Psoas muscle (tissue), 8 donors: ENCODE measurements around the gene GXYLT1. TPM values are rescaled to one million over a fixed set of nuclear protein-coding genes. Genes with fewer than 3 reads are reported as not detected.

Experiments used
- ATAC-seq, 4 donors: fragments of 200-7000 bp; cut with Tn5 transposase; one replicate each; pipeline ENCODE4 v1.9.1; 2020; ENCODE audit warnings: moderate library complexity in 3 of 4, mild to moderate bottlenecking in 2 of 4
- DNase-seq, 2 donors: peaks; one replicate each; pipeline ENCODE4 v3.0.0-alpha.2; 2020
- H3K27ac ChIP-seq: fragments of 200-600 bp; one replicate; pipeline ENCODE4 v1.8.0; 2022
- H3K27me3 ChIP-seq, 3 donors: fragments of 200-600 bp in 1 of 3; one replicate each; pipeline versions ENCODE4 v1.6.1 to v1.8.0; 2013 to 2022; ENCODE audit warnings: low read length in 2 of 3, mild to moderate bottlenecking in 2 of 3, moderate library complexity in 1 of 3; ENCODE audit not compliant: insufficient read depth in 3 of 3
- H3K36me3 ChIP-seq, 2 donors: fragments of 200-600 bp in 1 of 2; one replicate each; pipeline versions ENCODE4 v1.6.1 to v1.8.0; 2013 to 2022; ENCODE audit warnings: low read depth in 1 of 2, mild to moderate bottlenecking in 1 of 2, moderate library complexity in 1 of 2; ENCODE audit not compliant: insufficient read depth in 1 of 2
- H3K4me1 ChIP-seq: fragments of 200-600 bp; one replicate; pipeline ENCODE4 v1.8.0; 2022
- H3K4me3 ChIP-seq: fragments of 200-600 bp; one replicate; pipeline ENCODE4 v1.8.0; 2022; ENCODE audit warnings: mild to moderate bottlenecking
- H3K9me3 ChIP-seq: fragments of 200-600 bp; one replicate; pipeline ENCODE4 v1.8.0; 2022
- CTCF ChIP-seq: fragments of 200-600 bp; IDR thresholded peaks from one replicate; pipeline ENCODE4 v1.8.0; 2022; ENCODE audit warnings: antibody characterized with exemption
- WGBS, 3 donors: extraction: QIAGEN DNeasy Blood & Tissue Kit; methylation state at CpG; one replicate each; pipeline versions ENCODE4 v1.1.6 to v1.1.7; 2013; 5-methylcytosine and 5-hydroxymethylcytosine counted together
- intact Hi-C, 2 donors: fragments of 100-400 bp; cut with DNase I; formaldehyde crosslinking; loops; one replicate each; pipeline versions ENCODE4 v1.11.0 to v1.14.2; 2022
- polyA plus RNA-seq, 3 donors: library from polyadenylated mRNA; stranded (reverse); fragments of 200-250 nt; gene quantifications; one replicate each; pipeline ENCODE4 v1.2.3, GENCODE V29; 2013
- total RNA-seq, 4 donors: library from RNA; stranded (reverse); fragmentation: NEBNext Ultra II Directional in 2 of 4; extraction: Animal tissue kit (Norgen Biotek cat#: 25700) in 2 of 4; gene quantifications; one replicate each; pipeline versions ENCODE4 v1.2.1 to v1.2.4, GENCODE V29; 2021 to 2023
- donor health status: healthy with polysubstance abuse.
- donor health status: DM: no; HTN: no; CAD: no; lungs with moderate emphysema.
- donor health status: Bipolar disorder and iron deficiency.
- donor health status: healthy.
- donor health status: DM: yes; HTN: yes; CAD: no.
- donor health status: DM: no; HTN: no; CAD: no.
- donor health status: DM: no; HTN: no; CAD: no.
- donor health status: DM: yes; HTN: yes; CAD: no.

GXYLT1 gene
- total and polyA plus RNA-seq, 7 donors, result 1.3 to 6.3 (median 4.3) TPM

- ATAC-seq (peak in 3 of 4 donors; percentile 62 to 87 (median 86)), DNase-seq (no peak)
- WGBS, 3 donors, result 39 to 71% (median 58%) methylated on average over 2 of the region's 2 CpGs
- Histone ChIP-seq H3K36me3 (peaks cover 0 to 11% of the 10 kb centered on the region in 2 donors), H3K27me3 (no peaks in the 10 kb centered on the region), H3K4me3 (no peak overlapping the region), H3K4me1 (peaks cover 25% of the 10 kb centered on the region), H3K9me3 (no peaks in the 10 kb centered on the region), H3K27ac (no peak overlapping the region)
- TF ChIP-seq CTCF, result no peak
- intact Hi-C loops, result no loop called here
Observed at GRCh38 chr12:42187799-42188198, 43.1 kb upstream of the GXYLT1 start.

GRCh38 chr12:42186793-42187192 lies 42.1 kb upstream of the GXYLT1 start:
- peaks cover 30% of the 10 kb centered on the region for H3K4me1 ChIP-seq
- intact Hi-C loops, result no loop called here

GRCh38 chr12:42182394-42182793 lies 37.7 kb upstream of the GXYLT1 start:
- Histone ChIP-seq H3K27ac (no peak overlapping the region), H3K27me3 (no peaks in the 10 kb centered on the region), H3K9me3 (no peaks in the 10 kb centered on the region), H3K4me3 (no peak overlapping the region), H3K4me1 (peaks cover 18% of the 10 kb centered on the region), H3K36me3 (no peaks in the 10 kb centered on the region)
- no peak for DNase-seq
- 65 to 72% (median 71%) methylated on average over 2 of the region's 2 CpGs for WGBS, 3 donors
- TF ChIP-seq CTCF, result no peak
- no peak for ATAC-seq
- intact Hi-C loops, result no loop called here

More at GRCh38 chr12:42186793-42187192, 42.1 kb upstream of the GXYLT1 start:
- Histone ChIP-seq H3K36me3 (peaks cover 0 to 1% of the 10 kb centered on the region in 2 donors), H3K27ac (no peak overlapping the region), H3K9me3 (no peaks in the 10 kb centered on the region), H3K4me3 (no peak overlapping the region), H3K27me3 (no peaks in the 10 kb centered on the region)
- no peak for ATAC-seq
- WGBS, 3 donors, result 88 to 94% (median 94%) methylated on average over 2 of the region's 2 CpGs
- DNase-seq, result no peak
- no peak for TF ChIP-seq CTCF

GRCh38 chr12:42180990-42181596 lies 36.4 kb upstream of the GXYLT1 start:
- H3K9me3 ChIP-seq, result no peaks in the 10 kb centered on the region
- ATAC-seq (peak; percentile 20 to 78 (median 72)), DNase-seq (no peak)
- peaks cover 18% of the 10 kb centered on the region for H3K4me1 ChIP-seq
- no peak for TF ChIP-seq CTCF
- no peak overlapping the region for H3K27ac ChIP-seq
- no peaks in the 10 kb centered on the region for H3K27me3 ChIP-seq
- intact Hi-C loops, result no loop called here
- no peaks in the 10 kb centered on the region for H3K36me3 ChIP-seq
- WGBS, 3 donors, result 70 to 73% (median 73%) methylated on average over 2 of the region's 2 CpGs
- no peak overlapping the region for H3K4me3 ChIP-seq

GRCh38 chr12:42178101-42178500 lies 33.4 kb upstream of the GXYLT1 start:
- H3K4me1 ChIP-seq, result peaks cover 7% of the 10 kb centered on the region
- no peak overlapping the region for H3K27ac ChIP-seq
- DNase-seq (no peak), ATAC-seq (no peak)
- H3K4me3 ChIP-seq, result no peak overlapping the region
- H3K36me3 ChIP-seq, result no peaks in the 10 kb centered on the region
- H3K27me3 ChIP-seq, result no peaks in the 10 kb centered on the region
- no peaks in the 10 kb centered on the region for H3K9me3 ChIP-seq
- TF ChIP-seq CTCF, result no peak
- WGBS, 3 donors, result 86 to 94% (median 91%) methylated on average over 2 of the region's 2 CpGs
- intact Hi-C loops, result no loop called here
